HCT116 (cell line): ENCODE data around the gene GOLM1. TPM values are rescaled to one million over a fixed set of nuclear protein-coding genes. Genes with fewer than 3 reads are reported as not detected.
A peak's percentile ranks its signal among the peaks of the same experiment; 100 is the strongest.

Experiments used
- ATAC-seq: fragments of 200-7000 bp; cut with Tn5 transposase; 2 replicates; pipeline ENCODE4 v1.9.1; 2020; ENCODE audit warnings: mild to moderate bottlenecking, moderate library complexity
- BruUV-seq: library from RNA; stranded (reverse); fragments of 400-500 nt; replicated peaks from 2 replicates; lab custom pipeline; 2021; lab: Mats Ljungman, UMichigan
- CTCF ChIA-PET: fragments of 300-600 bp; sonication (Branson Sonifier 250); formaldehyde crosslinking; loops from one replicate; lab custom pipeline; 2021; ENCODE audit warnings: antibody characterized with exemption; lab: Charles Lee
- POLR2A ChIA-PET: fragments of 300-600, 350-600 bp; sonication (Branson Sonifier 250); formaldehyde crosslinking; loops from one replicate; lab custom pipeline; 2021; ENCODE audit warnings: antibody characterized with exemption; lab: Charles Lee
- RAD21 ChIA-PET, 2 experiments: fragments of 300-600 bp; sonication (Branson Sonifier 250); formaldehyde crosslinking; loops; one replicate each; lab custom pipeline; 2023; ENCODE audit warnings: low total read pairs in 2 of 2; ENCODE audit not compliant: uncharacterized antibody in 2 of 2, unreplicated experiment in 2 of 2, low non-redundant PET in 1 of 2; lab: Charles Lee
- DNase-seq: peaks from one replicate; pipeline ENCODE4 v3.0.0-alpha.2; 2010; ENCODE audit warnings: low read depth, low spot score
- H2AFZ ChIP-seq: fragments of 200-600 bp; shearing (Covaris generic), sonication (generic); 2 replicates; pipeline ENCODE4 v1.6.1; 2017; ENCODE audit warnings: low read depth, mixed run types, mixed read lengths, antibody characterized with exemption, low read length; ENCODE audit not compliant: poor library complexity, severe bottlenecking
- H3K27ac ChIP-seq: 2 replicates; pipeline ENCODE4 v1.5.1; 2012; ENCODE audit warnings: low read depth, low read length
- H3K27me3 ChIP-seq: fragments of 200-600 bp; sonication (generic); 2 replicates; pipeline ENCODE4 v1.6.1; 2016; ENCODE audit warnings: mixed run types, low read length, mixed read lengths; ENCODE audit not compliant: insufficient read depth
- H3K36me3 ChIP-seq, 2 experiments: fragments of 200-500 bp in 1 of 2; fragments of 200-600 bp in 1 of 2; sonication (Bioruptor generic) in 1 of 2; sonication (generic) in 1 of 2; 2 replicates each; pipeline versions ENCODE4 v1.5.1 to v1.6.1; 2014 to 2016; ENCODE audit warnings: low read length in 2 of 2, inconsistent platforms in 1 of 2, mixed read lengths in 1 of 2, mixed run types in 1 of 2; ENCODE audit not compliant: insufficient read depth in 2 of 2, control insufficient read depth in 1 of 2
- H3K4me1 ChIP-seq, 2 experiments: fragments of 200-600 bp in 1 of 2; sonication (generic) in 1 of 2; 2 replicates each; pipeline versions ENCODE4 v1.5.1 to v1.6.1; 2012 to 2017; ENCODE audit warnings: low read length in 2 of 2, inconsistent platforms in 1 of 2, mild to moderate bottlenecking in 1 of 2, mixed read lengths in 1 of 2, mixed run types in 1 of 2, moderate library complexity in 1 of 2; ENCODE audit not compliant: insufficient read depth in 2 of 2, control insufficient read depth in 1 of 2
- H3K4me2 ChIP-seq: fragments of 200-600 bp; sonication (generic); 2 replicates; pipeline ENCODE4 v1.6.1; 2017; ENCODE audit warnings: mixed run types, low read length, mixed read lengths
- H3K4me3 ChIP-seq, 2 experiments: fragments of 200-600 bp in 1 of 2; sonication (generic) in 1 of 2; replicated peaks in 1 of 2; 2 replicates each; pipeline ENCODE4 v1.5.1; 2011 to 2016; ENCODE audit warnings: low read length in 2 of 2, control low read depth in 1 of 2, low read depth in 1 of 2, mild to moderate bottlenecking in 1 of 2, mixed read lengths in 1 of 2, mixed run types in 1 of 2
- H3K79me2 ChIP-seq: fragments of 200-600 bp; sonication (generic); 2 replicates; pipeline ENCODE4 v1.6.1; 2017; ENCODE audit warnings: mild to moderate bottlenecking, mixed run types, low read length, moderate library complexity, mixed read lengths; ENCODE audit not compliant: insufficient read depth
- H3K9ac ChIP-seq: fragments of 200-600 bp; sonication (generic); 2 replicates; pipeline ENCODE4 v1.6.1; 2016; ENCODE audit warnings: low read length, mixed read lengths
- H3K9me2 ChIP-seq: fragments of 200-600 bp; sonication (generic), shearing (Covaris generic); 2 replicates; pipeline ENCODE4 v1.6.1; 2017; ENCODE audit warnings: mixed run types, mild to moderate bottlenecking, moderate library complexity; ENCODE audit not compliant: insufficient read depth
- H3K9me3 ChIP-seq, 2 experiments: fragments of 200-500 bp in 1 of 2; fragments of 200-600 bp in 1 of 2; sonication (Bioruptor generic) in 1 of 2; sonication (generic) in 1 of 2; 2 replicates each; pipeline ENCODE4 v1.6.1; 2014 to 2017; ENCODE audit warnings: low read length in 2 of 2, mixed read lengths in 2 of 2, inconsistent platforms in 1 of 2, low read depth in 1 of 2, mild to moderate bottlenecking in 1 of 2, mixed run types in 1 of 2, moderate library complexity in 1 of 2; ENCODE audit not compliant: control insufficient read depth in 1 of 2, insufficient read depth in 1 of 2
- H4K20me1 ChIP-seq: fragments of 200-600 bp; sonication (generic), shearing (Covaris generic); 2 replicates; pipeline ENCODE4 v1.6.1; 2017; ENCODE audit warnings: mixed run types, mild to moderate bottlenecking, moderate library complexity; ENCODE audit not compliant: insufficient read depth
- ATF3 ChIP-seq: IDR thresholded peaks from 2 replicates; pipeline ENCODE4 v1.6.1; 2012
- CBX3 ChIP-seq: IDR thresholded peaks from 2 replicates; pipeline ENCODE4 v1.6.1; 2012; ENCODE audit warnings: low read depth
- FOSL1 ChIP-seq: IDR thresholded peaks from 2 replicates; pipeline ENCODE4 v1.6.1; 2012; ENCODE audit warnings: low read depth
- JUND ChIP-seq: IDR thresholded peaks from 2 replicates; pipeline ENCODE4 v1.6.1; 2012
- POLR2AphosphoS5 ChIP-seq: IDR thresholded peaks from 2 replicates; pipeline ENCODE4 v1.6.1; 2011; ENCODE audit warnings: mild to moderate bottlenecking, low read depth, low read length, moderate library complexity
- REST ChIP-seq: IDR thresholded peaks from 2 replicates; pipeline ENCODE4 v1.6.1; 2012; ENCODE audit warnings: low read depth
- SP1 ChIP-seq: IDR thresholded peaks from 2 replicates; pipeline ENCODE4 v1.6.1; 2012; ENCODE audit warnings: low read depth
- TCF7L2 ChIP-seq: IDR thresholded peaks from 2 replicates; pipeline ENCODE4 v1.7.0; 2011; ENCODE audit warnings: borderline replicate concordance, inconsistent platforms; ENCODE audit not compliant: insufficient read depth, insufficient read length; ENCODE audit errors: extremely low read depth
- ZBTB33 ChIP-seq: IDR thresholded peaks from 2 replicates; pipeline ENCODE4 v1.6.1; 2011; ENCODE audit warnings: mild to moderate bottlenecking, low read length, moderate library complexity; ENCODE audit not compliant: insufficient replicate concordance; ENCODE audit errors: extremely low read depth
- intact Hi-C: fragments of 100-400 bp; cut with micrococcal nuclease; formaldehyde crosslinking; loops from 2 replicates; pipeline ENCODE4 v1.10.0; 2022
- total RNA-seq: library from RNA; stranded (reverse); gene quantifications from one replicate; pipeline ENCODE4 v1.2.1, GENCODE V29; 2021; ENCODE audit not compliant: unreplicated experiment

GOLM1 gene
- total RNA-seq, 1 experiment from 2014 or later, result 69.8 TPM

GRCh38 chr9:86128235-86128822 is 29.0 kb upstream of the GOLM1 start:
- ChIA-PET RAD21 (no interaction called here), POLR2A (no interaction called here), CTCF (interaction anchor here (1.9 kb wide), 1 partner anchor 74 kb away, joined by 6 read pairs; no protein-coding TSS in a partner anchor)
- Histone ChIP-seq H4K20me1 (no peaks in the 10 kb centered on the region), H3K36me3 (no peaks in the 10 kb centered on the region), H3K9me3 (no peaks in the 10 kb centered on the region), H3K27me3 (no peaks in the 10 kb centered on the region), H3K9ac (no peak overlapping the region), H3K27ac (peak overlapping the region; percentile 8; the same call in 1 of the 2 replicates), H3K4me1 (peaks cover 23 to 27% of the 10 kb centered on the region in 2 experiments), H3K4me3 (no peak overlapping the region), H2AFZ (no peak overlapping the region), H3K79me2 (no peaks in the 10 kb centered on the region), H3K9me2 (no peaks in the 10 kb centered on the region), H3K4me2 (peak overlapping the region; percentile 75; the same call in 1 of the 2 replicates)
- no peak for DNase-seq
- no peak for TF ChIP-seq CBX3
- intact Hi-C loops, result loop anchor here (10.0 kb wide), 1 partner anchor 184 kb away; the partner anchor contains the start of gene NAA35
- no peak for ATAC-seq
- BruUV-seq, result no TSS peak

- Histone ChIP-seq H2AFZ (peak overlapping the region; percentile 96), H4K20me1 (no peaks in the 10 kb centered on the region), H3K27me3 (no peaks in the 10 kb centered on the region), H3K4me3 (peak overlapping the region in 1 of 2 experiments; percentile 39; a peak in 2 of 4 replicates), H3K79me2 (no peaks in the 10 kb centered on the region), H3K9ac (peak overlapping the region; percentile 34), H3K9me3 (no peaks in the 10 kb centered on the region), H3K4me1 (peaks cover 24 to 27% of the 10 kb centered on the region in 2 experiments), H3K9me2 (no peaks in the 10 kb centered on the region), H3K4me2 (peak overlapping the region; percentile 75), H3K27ac (peak overlapping the region; percentile 31), H3K36me3 (no peaks in the 10 kb centered on the region)
- ChIA-PET POLR2A (no interaction called here), RAD21 (interaction anchor here in 1 of 2 experiments (0.7 to 1.0 kb wide), 2 partner anchors 74 to 92 kb away, joined by 4 read pairs; no protein-coding TSS in a partner anchor), CTCF (interaction anchor here (1.9 kb wide), 1 partner anchor 75 kb away, joined by 6 read pairs; no protein-coding TSS in a partner anchor)
- intact Hi-C loops, result loop anchor here (1.0 to 10.0 kb wide), 3 partner anchors 20 to 182 kb away; partner anchors contain the start of gene NAA35
- BruUV-seq, result no TSS peak
- ATAC-seq (peak; percentile 98), DNase-seq (peak; percentile 96)
- TF ChIP-seq CBX3, result peak; percentile 80
- peak; percentile 79 for TF ChIP-seq SP1
- peak; percentile 72 for TF ChIP-seq FOSL1
- TF ChIP-seq POLR2AphosphoS5, result peak; percentile 34; the same call in 1 of the 2 replicates
- no peak; the same call in 1 of the 2 replicates for TF ChIP-seq ATF3
- peak; percentile 67 for TF ChIP-seq TCF7L2
- no peak for TF ChIP-seq REST
- TF ChIP-seq JUND, result peak; percentile 70
- no peak for TF ChIP-seq ZBTB33
Measured at GRCh38 chr9:86126998-86127972, 27.9 kb upstream of the GOLM1 start.
